NCI-H146 treated with DMSO at 0.1 percent for 48 hours (cell line): ENCODE measurements around the gene DNTTIP2.
"Not testable (repeated sequence)": the region's sequence is repeated elsewhere in the genome, so short reads cannot be mapped to it uniquely, and the experiment has no call there.

ENCODE experiments used
- DNase-seq: peaks from one replicate; lab custom pipeline; 2025; ENCODE audit not compliant: unreplicated experiment; lab: John Stamatoyannopoulos, UW

DNTTIP2 gene

GRCh38 chr1:93842750-93843500 lies 36.1 kb downstream of the DNTTIP2 start:
- DNase-seq: no peak

- DNase-seq: no peak
These were observed 37.2 kb downstream of the DNTTIP2 start for GRCh38 chr1:93841771-93842170.

- DNase-seq: no peak
These were observed 38.0 kb downstream of the DNTTIP2 start for GRCh38 chr1:93840956-93841482.

GRCh38 chr1:93839753-93840152 lies 39.3 kb downstream of the DNTTIP2 start:
- no peak for DNase-seq

GRCh38 chr1:93839307-93839706 lies 39.7 kb downstream of the DNTTIP2 start:
- DNase-seq: no peak

GRCh38 chr1:93837961-93838360 lies 41.0 kb downstream of the DNTTIP2 start:
- no peak for DNase-seq

GRCh38 chr1:93833293-93833692 lies 45.7 kb downstream of the DNTTIP2 start:
- not testable (repeated sequence) for DNase-seq

- DNase-seq: no peak
These were observed 49.9 kb downstream of the DNTTIP2 start for GRCh38 chr1:93829061-93829460.

- DNase-seq: no peak
These were observed 50.6 kb downstream of the DNTTIP2 start for GRCh38 chr1:93828367-93828755.

GRCh38 chr1:93827633-93828366 lies 51.2 kb downstream of the DNTTIP2 start:
- DNase-seq: no peak

- DNase-seq: no peak
These were observed 51.9 kb downstream of the DNTTIP2 start for GRCh38 chr1:93827128-93827527.

GRCh38 chr1:93824834-93825233 lies 54.2 kb downstream of the DNTTIP2 start:
- DNase-seq: no peak

- DNase-seq: no peak
These were observed 56.1 kb downstream of the DNTTIP2 start for GRCh38 chr1:93822730-93823425.

GRCh38 chr1:93821423-93822144 lies 57.4 kb downstream of the DNTTIP2 start:
- DNase-seq: no peak

- DNase-seq: no peak
These were observed 58.2 kb downstream of the DNTTIP2 start for GRCh38 chr1:93820554-93821422.

GRCh38 chr1:93818570-93818959 lies 60.4 kb downstream of the DNTTIP2 start:
- DNase-seq: no peak

GRCh38 chr1:93817819-93818569 lies 61.0 kb downstream of the DNTTIP2 start:
- DNase-seq: no peak

GRCh38 chr1:93816970-93817678 lies 61.9 kb downstream of the DNTTIP2 start:
- no peak for DNase-seq
